HEK293 (cell line): Measurements from ENCODE around the gene AP2M1.

Source experiments
- CTCF ChIA-PET: fragments of 350-600 bp; formaldehyde crosslinking; extraction: SDS; loops from one replicate; lab custom pipeline; 2021; ENCODE audit warnings: antibody characterized with exemption; lab: Yijun Ruan, JAX
- POLR2A ChIA-PET: fragments of 300-600 bp; formaldehyde crosslinking; extraction: SDS; loops from one replicate; lab custom pipeline; 2020; ENCODE audit warnings: antibody characterized with exemption, inconsistent platforms; lab: Yijun Ruan, JAX
- H3K27ac ChIP-seq: fragments of 200-500 bp; sonication (Bioruptor generic); 2 replicates; pipeline ENCODE4 v1.5.1; 2014; ENCODE audit warnings: low read depth, low read length, control low read depth, inconsistent platforms; ENCODE audit errors: extremely low read depth
- H3K36me3 ChIP-seq, 2 experiments: fragments of 200-500 bp in 1 of 2; sonication (Bioruptor generic) in 1 of 2; 1 replicate in 1 of 2; 2 replicates in 1 of 2; pipeline ENCODE4 v1.5.1; 2014 to 2017; ENCODE audit warnings: inconsistent platforms in 2 of 2, low read length in 2 of 2; ENCODE audit not compliant: control insufficient read depth in 2 of 2, insufficient read depth in 1 of 2
- H3K4me1 ChIP-seq: fragments of 200-500 bp; sonication (Bioruptor generic); 2 replicates; pipeline ENCODE4 v1.5.1; 2014; ENCODE audit warnings: mild to moderate bottlenecking, low read length, inconsistent platforms; ENCODE audit not compliant: control insufficient read depth, insufficient read depth
- H3K4me3 ChIP-seq: 2 replicates; pipeline ENCODE4 v1.5.1; 2011; ENCODE audit warnings: low read depth, mild to moderate bottlenecking, control low read depth, low read length, moderate library complexity
- H3K9me3 ChIP-seq: fragments of 200-500 bp; sonication (Bioruptor generic); 2 replicates; pipeline ENCODE4 v1.5.1; 2014; ENCODE audit warnings: low read depth, low read length, inconsistent platforms; ENCODE audit not compliant: control insufficient read depth, insufficient read depth
- HIC1 ChIP-seq: fragments of 450-650 bp; formaldehyde crosslinking; IDR thresholded peaks from 2 replicates; pipeline ENCODE4 v1.5.1; 2016; ENCODE audit warnings: missing biosample characterization, missing genetic modification characterization
- IKZF3 ChIP-seq: fragments of 450-650 bp; IDR thresholded peaks from 2 replicates; pipeline ENCODE4 v1.5.0; 2018; ENCODE audit warnings: missing biosample characterization, mild to moderate bottlenecking, missing genetic modification characterization, moderate library complexity
- KLF10 ChIP-seq: fragments of 450-650 bp; IDR thresholded peaks from 2 replicates; pipeline ENCODE4 v1.5.1; 2018; ENCODE audit warnings: missing biosample characterization, mild to moderate bottlenecking, missing genetic modification characterization
- MEIS1 ChIP-seq: sonication (generic); formaldehyde crosslinking; IDR thresholded peaks from 2 replicates; pipeline ENCODE4 v1.8.1; 2022; ENCODE audit warnings: missing genetic modification reagents, mild to moderate bottlenecking, borderline replicate concordance
- PRDM1 ChIP-seq: fragments of 450-650 bp; formaldehyde crosslinking; IDR thresholded peaks from 2 replicates; pipeline ENCODE4; 2016; ENCODE audit warnings: missing biosample characterization, missing genetic modification characterization
- ZBTB20 ChIP-seq: fragments of 450-650 bp; formaldehyde crosslinking; IDR thresholded peaks from 2 replicates; pipeline ENCODE4 v1.5.1; 2016; ENCODE audit warnings: missing biosample characterization, missing genetic modification characterization
- ZFP3 ChIP-seq: fragments of 450-650 bp; formaldehyde crosslinking; IDR thresholded peaks from 2 replicates; pipeline ENCODE4 v1.5.1; 2016; ENCODE audit warnings: low read depth, missing biosample characterization, missing genetic modification characterization
- ZNF211 ChIP-seq: fragments of 450-650 bp; formaldehyde crosslinking; IDR thresholded peaks from 2 replicates; pipeline ENCODE4 v1.5.1; 2016; ENCODE audit warnings: low read depth, missing biosample characterization, missing genetic modification characterization
- ZNF302 ChIP-seq: fragments of 450-650 bp; formaldehyde crosslinking; IDR thresholded peaks from 2 replicates; pipeline ENCODE4 v1.5.1; 2016; ENCODE audit warnings: missing biosample characterization, missing genetic modification characterization, low read depth
- ZNF433 ChIP-seq: fragments of 450-650 bp; formaldehyde crosslinking; IDR thresholded peaks from 2 replicates; pipeline ENCODE4 v1.5.1; 2016; ENCODE audit warnings: missing biosample characterization, missing genetic modification characterization, low read depth
- ZNF473 ChIP-seq: fragments of 450-650 bp; formaldehyde crosslinking; IDR thresholded peaks from 2 replicates; pipeline ENCODE4 v1.5.1; 2017; ENCODE audit warnings: missing biosample characterization, missing genetic modification characterization
- ZNF48 ChIP-seq: fragments of 450-650 bp; formaldehyde crosslinking; IDR thresholded peaks from 2 replicates; pipeline ENCODE4 v1.5.1; 2016; ENCODE audit warnings: missing biosample characterization, missing genetic modification characterization
- ZNF610 ChIP-seq: fragments of 450-650 bp; formaldehyde crosslinking; IDR thresholded peaks from 2 replicates; pipeline ENCODE4 v1.5.1; 2016; ENCODE audit warnings: missing biosample characterization, missing genetic modification characterization, borderline replicate concordance
- ZNF629 ChIP-seq: fragments of 450-650 bp; formaldehyde crosslinking; IDR thresholded peaks from 2 replicates; pipeline ENCODE4 v1.5.1; 2017; ENCODE audit warnings: missing biosample characterization, missing genetic modification characterization
- ZNF76 ChIP-seq: fragments of 450-650 bp; formaldehyde crosslinking; IDR thresholded peaks from 2 replicates; pipeline ENCODE4; 2016; ENCODE audit warnings: low read depth, missing biosample characterization, missing genetic modification characterization, borderline replicate concordance
- ZSCAN16 ChIP-seq: fragments of 450-650 bp; formaldehyde crosslinking; IDR thresholded peaks from 2 replicates; pipeline ENCODE4 v1.5.1; 2016; ENCODE audit warnings: missing biosample characterization, missing genetic modification characterization
- ZSCAN23 ChIP-seq: fragments of 450-650 bp; formaldehyde crosslinking; IDR thresholded peaks from 2 replicates; pipeline ENCODE4 v1.5.1; 2016; ENCODE audit warnings: missing biosample characterization, missing genetic modification characterization
- TF ChIP-seq, protein P1 (sequence below): IDR thresholded peaks from 2 replicates; pipeline ENCODE4 v1.6.1; 2011; ENCODE audit warnings: mild to moderate bottlenecking, low read depth, low read length, borderline replicate concordance
- TF ChIP-seq, protein P2 (sequence below): fragments of 450-650 bp; formaldehyde crosslinking; IDR thresholded peaks from 2 replicates; pipeline ENCODE4 v1.5.1; 2016; ENCODE audit warnings: missing biosample characterization, missing genetic modification characterization

The AP2M1 gene

GRCh38 chr3:184164648-184165330 lies 9.9 kb upstream of the AP2M1 start:
- TF ChIP-seq, protein P1, sequence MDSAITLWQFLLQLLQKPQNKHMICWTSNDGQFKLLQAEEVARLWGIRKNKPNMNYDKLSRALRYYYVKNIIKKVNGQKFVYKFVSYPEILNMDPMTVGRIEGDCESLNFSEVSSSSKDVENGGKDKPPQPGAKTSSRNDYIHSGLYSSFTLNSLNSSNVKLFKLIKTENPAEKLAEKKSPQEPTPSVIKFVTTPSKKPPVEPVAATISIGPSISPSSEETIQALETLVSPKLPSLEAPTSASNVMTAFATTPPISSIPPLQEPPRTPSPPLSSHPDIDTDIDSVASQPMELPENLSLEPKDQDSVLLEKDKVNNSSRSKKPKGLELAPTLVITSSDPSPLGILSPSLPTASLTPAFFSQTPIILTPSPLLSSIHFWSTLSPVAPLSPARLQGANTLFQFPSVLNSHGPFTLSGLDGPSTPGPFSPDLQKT: no peak
- no peak for TF ChIP-seq KLF10
- TF ChIP-seq, protein P2, sequence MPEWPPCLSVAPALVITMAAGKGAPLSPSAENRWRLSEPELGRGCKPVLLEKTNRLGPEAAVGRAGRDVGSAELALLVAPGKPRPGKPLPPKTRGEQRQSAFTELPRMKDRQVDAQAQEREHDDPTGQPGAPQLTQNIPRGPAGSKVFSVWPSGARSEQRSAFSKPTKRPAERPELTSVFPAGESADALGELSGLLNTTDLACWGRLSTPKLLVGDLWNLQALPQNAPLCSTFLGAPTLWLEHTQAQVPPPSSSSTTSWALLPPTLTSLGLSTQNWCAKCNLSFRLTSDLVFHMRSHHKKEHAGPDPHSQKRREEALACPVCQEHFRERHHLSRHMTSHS (tag by site-specific recombination): no peak
- TF ChIP-seq PRDM1: no peak
- no peak for TF ChIP-seq IKZF3 (tag by site-specific recombination)
- no peak for TF ChIP-seq ZNF610 (tag by site-specific recombination)
- TF ChIP-seq ZSCAN23 (tag by site-specific recombination): no peak
- no peak for TF ChIP-seq ZBTB20 (tag by site-specific recombination)
- no peak for TF ChIP-seq ZNF48 (tag by site-specific recombination)
- no peak for TF ChIP-seq MEIS1 (CRISPR knock-in tag)
- TF ChIP-seq ZNF76 (tag by site-specific recombination): no peak
- TF ChIP-seq ZNF629 (tag by site-specific recombination): no peak
- TF ChIP-seq ZNF433 (tag by site-specific recombination): no peak
- no peak for TF ChIP-seq ZNF302 (tag by site-specific recombination)
- TF ChIP-seq ZNF473 (tag by site-specific recombination): no peak
- TF ChIP-seq ZFP3 (tag by site-specific recombination): no peak
- TF ChIP-seq ZNF211 (tag by site-specific recombination): no peak
- TF ChIP-seq HIC1 (tag by site-specific recombination): no peak
- Histone ChIP-seq H3K9me3 (no peaks in the 10 kb centered on the region), H3K4me3 (no peak overlapping the region), H3K4me1 (no peaks in the 10 kb centered on the region), H3K36me3 (peaks cover 0 to 87% of the 10 kb centered on the region in 2 experiments; a peak in 2 of 3 replicates), H3K27ac (no peak overlapping the region)
- ChIA-PET CTCF (no interaction called here), POLR2A (interaction anchor here (2.2 kb wide), 1 partner anchor 8 kb away, joined by 4 read pairs; no protein-coding TSS in a partner anchor)

GRCh38 chr3:184165543-184165942 lies 9.1 kb upstream of the AP2M1 start:
- Histone ChIP-seq H3K9me3 (no peaks in the 10 kb centered on the region), H3K4me3 (no peak overlapping the region), H3K36me3 (peaks cover 0 to 91% of the 10 kb centered on the region in 2 experiments; a peak in 2 of 3 replicates), H3K27ac (no peak overlapping the region)
- POLR2A ChIA-PET: interaction anchor here (0.6 kb wide), 1 partner anchor 26 kb away, joined by 4 read pairs; no protein-coding TSS in a partner anchor
- CTCF ChIA-PET: no interaction called here
- no peak for TF ChIP-seq ZSCAN16
- no peak for TF ChIP-seq ZNF48 (tag by site-specific recombination)
- TF ChIP-seq, all 188 proteins: peak for 0
- H3K4me1 ChIP-seq: no peaks in the 10 kb centered on the region
